HG03521 (cell line): ENCODE data around the gene OR4F15.
"Not testable (repeated sequence)": the region's sequence is repeated elsewhere in the genome, so short reads cannot be mapped to it uniquely, and the experiment has no call there.

Experiments
- ATAC-seq: cut with Tn5 transposase; IDR thresholded peaks from one replicate; pipeline ENCODE4 v1.9.1; 2021; ENCODE audit warnings: mild to moderate bottlenecking, moderate library complexity; ENCODE audit not compliant: unreplicated experiment

OR4F15 gene, protein sequence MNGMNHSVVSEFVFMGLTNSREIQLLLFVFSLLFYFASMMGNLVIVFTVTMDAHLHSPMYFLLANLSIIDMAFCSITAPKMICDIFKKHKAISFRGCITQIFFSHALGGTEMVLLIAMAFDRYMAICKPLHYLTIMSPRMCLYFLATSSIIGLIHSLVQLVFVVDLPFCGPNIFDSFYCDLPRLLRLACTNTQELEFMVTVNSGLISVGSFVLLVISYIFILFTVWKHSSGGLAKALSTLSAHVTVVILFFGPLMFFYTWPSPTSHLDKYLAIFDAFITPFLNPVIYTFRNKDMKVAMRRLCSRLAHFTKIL

DNA sequence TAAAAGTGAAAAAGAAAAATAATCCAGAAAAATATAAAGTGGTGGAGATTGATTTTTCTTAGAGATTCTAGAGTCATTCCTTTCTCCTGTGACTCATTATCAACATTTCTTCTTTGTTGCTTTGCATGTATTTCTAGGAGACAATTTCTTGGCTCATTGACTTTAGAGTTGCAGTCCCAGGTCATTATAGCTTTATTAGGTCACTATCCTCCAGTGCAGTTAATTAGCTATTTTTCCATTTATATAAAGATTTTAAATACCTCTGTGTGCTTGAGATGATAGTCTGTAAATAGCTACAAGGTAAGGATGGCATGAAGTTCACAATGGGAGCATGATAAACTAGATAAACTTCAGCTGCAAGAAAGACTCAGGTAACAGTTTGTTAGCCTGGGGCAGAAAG lies at the start of gene OR4F15:
OR4F15 (plus strand) TSS at position 301 of the 400 bp plus-strand sequence. CDS start 5,985 bp downstream, outside the sequence.
- ATAC-seq: no peak

DNA sequence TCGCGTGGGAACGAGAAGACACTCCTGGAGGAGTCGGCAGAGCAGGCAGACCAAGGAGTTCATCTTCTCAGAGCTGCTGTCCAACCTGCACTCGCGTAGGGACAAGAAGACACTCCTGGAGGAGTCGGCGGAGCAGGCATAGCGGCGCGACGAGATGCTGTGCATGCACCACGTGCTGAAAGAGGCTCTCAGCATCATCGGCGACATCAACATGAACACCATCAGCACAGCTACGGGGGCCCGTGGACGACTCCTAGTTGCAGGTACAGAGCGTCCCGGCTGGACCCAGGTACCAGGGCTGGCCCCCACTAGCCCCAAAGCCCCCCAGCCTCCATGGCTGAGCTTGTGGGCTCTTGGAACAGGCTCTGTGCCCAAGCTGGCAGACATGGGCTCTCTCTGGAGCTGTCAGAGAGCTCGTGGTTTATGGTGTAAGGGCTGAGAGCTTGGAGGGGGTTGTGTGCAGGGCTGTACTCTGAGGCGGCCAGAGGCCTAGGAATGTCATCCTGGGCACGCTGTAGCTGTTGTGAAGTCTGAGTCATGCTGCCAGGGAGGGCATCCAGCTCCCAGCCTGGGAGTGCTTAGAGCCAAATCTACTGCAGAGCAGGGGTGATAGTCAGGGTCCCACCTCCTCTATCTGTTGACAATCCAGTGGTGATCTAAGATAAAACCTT lies 47.2 kb upstream of the OR4F15 start:
- not testable (repeated sequence) for ATAC-seq

DNA sequence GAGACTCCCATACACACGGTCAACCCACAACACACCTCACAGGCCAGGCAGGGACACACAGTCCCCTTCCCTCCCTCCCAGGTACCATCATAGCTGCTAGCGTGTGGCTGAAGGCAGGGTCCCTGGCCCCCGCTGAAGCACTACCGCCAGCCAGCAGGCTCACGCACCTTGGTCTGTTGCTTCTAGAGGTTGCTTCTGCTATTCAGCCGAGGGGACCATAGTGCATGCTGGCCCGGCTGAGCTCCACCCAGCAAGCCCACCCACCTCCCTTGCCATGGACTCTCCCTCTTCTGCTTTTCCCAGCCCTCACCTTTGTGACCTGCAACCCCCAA lies 46.7 kb upstream of the OR4F15 start:
- not testable (repeated sequence) for ATAC-seq

DNA sequence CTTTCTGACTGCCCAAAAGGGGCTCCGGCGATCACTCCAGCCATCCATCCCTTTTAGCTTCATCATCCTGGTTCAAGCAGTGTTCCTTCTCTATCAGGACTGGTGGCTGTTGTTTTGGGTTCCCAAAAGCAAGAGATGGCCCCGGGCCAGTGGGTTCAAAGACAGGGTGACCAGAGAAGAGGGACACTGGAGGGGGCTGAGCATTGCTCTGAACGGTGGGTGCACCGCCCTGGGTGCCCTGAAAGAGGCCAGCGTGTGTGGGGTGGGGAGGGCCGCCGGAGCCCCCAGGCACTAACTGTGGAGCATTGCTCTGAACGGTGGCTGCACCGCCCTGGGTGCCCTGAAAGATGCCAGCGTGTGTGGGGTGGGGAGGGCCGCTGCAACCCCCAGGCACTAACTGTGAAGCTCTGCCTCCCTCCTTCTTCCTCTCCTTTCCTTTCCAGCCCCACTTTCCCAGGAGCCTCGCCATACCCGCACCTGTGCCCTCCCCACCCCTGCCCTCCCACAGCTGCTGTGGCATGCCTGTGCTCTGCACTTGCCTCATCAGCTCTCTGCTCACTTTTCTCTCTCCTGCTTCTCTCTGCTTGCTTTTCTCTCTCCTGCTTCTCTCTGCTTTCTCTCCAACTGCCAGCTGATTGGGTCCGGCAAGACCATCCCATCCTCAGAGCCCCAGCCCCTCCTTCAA lies 46.1 kb upstream of the OR4F15 start:
- no peak for ATAC-seq

DNA sequence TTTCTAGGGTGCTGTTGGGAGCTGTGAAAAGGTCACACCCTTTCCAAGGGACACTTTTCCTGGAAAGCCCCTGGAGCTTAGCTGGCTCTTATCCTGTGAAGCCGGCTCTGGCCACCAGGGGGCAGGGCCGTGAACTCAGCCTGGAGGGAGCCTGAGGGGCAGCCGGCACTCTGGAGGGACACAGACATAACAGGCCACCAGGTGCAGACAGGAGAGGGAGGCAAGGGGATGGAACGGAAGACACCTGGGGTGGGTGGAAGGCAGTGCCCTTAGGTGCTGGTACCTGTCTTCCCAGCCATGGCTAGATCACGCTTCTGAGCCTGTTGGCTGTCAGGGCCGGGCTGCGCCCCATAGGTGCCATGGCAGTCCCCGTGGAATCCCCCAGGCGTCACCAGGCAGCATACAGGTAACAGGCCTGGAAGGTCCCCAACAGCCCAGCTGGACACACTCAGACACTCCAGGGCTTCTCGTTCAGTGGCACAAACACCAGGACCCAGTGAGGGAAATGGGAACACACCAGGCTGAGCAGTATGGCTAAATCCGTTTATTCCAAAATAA lies 44.8 kb upstream of the OR4F15 start:
- not testable (repeated sequence) for ATAC-seq

DNA sequence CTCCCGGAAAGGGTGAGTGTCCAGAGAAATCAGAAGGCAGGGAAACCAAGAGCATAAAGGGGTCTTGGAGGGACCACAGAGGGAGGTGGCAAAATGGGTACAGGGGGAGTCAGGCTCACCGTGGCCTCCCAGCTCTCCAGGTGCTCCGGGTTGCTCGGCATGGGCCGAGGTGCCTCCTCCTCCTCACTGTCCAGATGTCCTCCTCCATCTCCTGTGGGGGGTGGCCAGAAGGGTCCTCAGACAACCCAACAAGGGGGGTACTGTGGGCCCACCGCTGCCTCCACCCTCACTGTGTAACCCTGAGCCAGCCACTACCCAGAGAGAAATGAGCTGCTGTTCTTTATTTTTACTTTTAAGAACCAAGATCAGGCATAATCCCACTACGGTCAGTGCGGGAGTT lies 39.1 kb upstream of the OR4F15 start:
- no peak for ATAC-seq

DNA sequence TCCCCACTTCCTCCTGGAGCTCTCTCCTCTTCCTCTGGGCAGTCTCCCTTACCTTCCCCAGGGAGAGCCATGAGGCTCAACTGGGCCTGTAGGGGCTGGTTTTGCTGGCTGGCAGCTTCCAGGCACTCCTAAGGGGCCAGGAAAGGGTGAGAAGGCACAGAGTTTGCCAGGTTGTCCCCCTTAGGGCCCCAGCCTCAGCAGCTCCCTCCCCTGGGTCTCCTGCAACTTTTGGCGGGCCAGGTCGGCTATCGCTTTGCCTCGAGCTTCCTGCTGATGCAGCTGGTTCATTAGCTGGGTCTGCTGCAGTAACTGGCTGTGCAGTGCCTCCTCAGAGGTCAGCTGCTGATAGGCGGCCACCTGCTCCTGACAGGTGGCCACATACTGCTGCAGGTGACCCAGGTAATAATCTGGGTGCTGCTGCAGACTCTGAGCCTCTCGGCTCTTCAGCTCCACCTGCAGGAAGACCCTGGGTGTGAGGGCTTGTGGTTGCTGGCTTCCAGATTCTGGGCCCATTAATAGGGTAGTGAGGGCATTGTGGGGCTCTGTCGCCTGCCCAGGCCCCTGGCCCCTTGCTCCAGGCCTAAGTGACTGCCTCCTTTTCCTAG lies 38.4 kb upstream of the OR4F15 start:
- ATAC-seq: no peak

DNA sequence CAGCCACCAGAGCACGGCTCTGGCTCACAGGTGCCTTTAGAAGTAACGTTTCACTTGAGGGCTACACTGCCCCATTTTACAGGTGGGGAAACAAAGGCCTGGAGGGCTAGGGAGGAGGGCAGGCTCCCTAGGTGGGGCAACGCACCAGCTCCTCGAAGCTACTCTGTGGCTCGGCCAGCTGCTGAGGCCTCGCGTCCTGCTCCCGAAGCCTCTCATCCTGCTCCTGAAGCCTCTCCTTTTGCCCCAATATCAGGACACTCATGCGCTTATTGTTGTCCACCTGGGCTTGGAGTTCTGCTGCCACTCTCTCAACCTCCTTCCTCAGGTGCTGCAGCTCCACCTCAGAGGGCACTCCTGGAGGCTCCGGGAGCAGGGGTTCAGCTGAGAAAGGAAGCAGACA lies 36.9 kb upstream of the OR4F15 start:
- no peak for ATAC-seq

DNA sequence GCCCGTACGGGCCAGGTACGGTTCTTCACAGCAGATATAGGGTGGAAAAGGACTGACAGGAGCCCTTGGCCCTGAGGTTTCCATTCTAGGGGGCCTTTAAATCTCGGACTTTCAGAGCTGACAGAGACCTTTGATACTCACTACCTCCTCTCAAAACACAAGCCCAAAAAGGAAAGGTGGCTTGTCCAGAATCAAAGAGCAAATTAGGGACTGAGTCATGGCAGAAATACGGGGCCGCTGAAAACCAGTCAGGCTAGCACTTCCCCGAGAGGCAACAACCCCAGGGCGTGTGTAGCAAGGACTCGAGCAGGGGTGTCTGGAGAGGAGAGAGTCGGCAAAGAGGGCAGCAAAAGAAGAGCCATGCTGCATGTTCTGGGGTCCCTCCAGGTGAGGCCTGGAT lies 33.4 kb upstream of the OR4F15 start:
- ATAC-seq: not testable (repeated sequence)

DNA sequence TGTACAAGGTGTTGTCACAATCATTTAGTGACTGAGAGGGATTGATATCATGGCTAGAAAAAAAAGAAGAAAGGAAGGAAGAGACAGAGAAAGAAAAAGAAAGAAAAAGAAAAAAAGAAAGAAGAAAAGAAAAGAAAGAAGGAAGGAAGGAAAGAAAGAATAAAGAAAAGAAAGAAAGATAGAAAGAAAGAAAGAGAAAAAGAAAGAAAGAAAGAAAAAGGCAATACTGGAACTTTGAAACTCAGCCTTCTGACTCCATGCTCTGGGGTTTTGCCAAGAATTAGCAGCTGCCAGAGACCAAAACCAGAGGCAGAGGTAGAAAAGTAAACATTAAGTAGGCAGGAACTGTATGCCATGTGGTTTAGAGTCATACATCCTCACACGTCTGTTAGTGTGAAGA lies 31.8 kb upstream of the OR4F15 start:
- not testable (repeated sequence) for ATAC-seq

DNA sequence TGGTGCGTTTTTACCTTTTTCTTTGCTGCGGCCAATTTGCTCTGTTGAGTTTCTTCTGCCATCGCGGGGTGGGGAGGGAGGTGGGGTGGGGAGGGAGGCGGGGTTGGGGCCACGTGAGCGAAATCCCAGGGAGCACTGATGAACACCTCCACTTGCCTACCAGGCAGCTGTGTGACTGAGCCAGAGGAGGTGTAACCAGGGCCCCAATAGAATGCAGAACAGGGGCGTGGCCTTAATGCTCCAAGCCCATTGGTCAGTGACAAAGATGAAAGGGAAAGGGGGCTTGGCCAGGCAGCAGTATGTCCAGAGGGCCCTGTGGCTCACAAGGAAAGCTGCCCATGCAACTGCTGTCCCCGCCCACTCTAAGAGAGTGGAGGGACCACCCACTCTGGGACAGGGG lies 30.1 kb upstream of the OR4F15 start:
- ATAC-seq: no peak

DNA sequence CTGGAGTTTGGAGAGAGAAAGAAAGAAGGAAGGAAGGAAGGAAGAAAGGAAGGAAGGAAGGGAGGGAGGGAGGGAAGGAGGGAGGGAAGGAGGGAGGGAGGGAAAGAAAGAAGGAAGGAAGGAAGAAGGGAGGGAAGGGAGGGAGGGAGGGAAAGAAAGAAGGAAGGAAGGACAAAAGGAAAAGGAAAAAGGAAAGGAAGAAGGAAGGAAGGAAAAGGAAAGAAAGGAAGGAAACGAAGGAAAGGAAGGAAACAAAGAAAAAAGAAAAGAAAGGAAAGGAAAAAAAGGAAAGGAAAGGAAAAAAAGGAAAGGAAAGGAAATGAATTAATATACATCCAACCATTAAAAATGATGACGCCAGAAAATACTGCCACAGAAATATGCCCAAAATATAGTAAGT lies 27.4 kb upstream of the OR4F15 start:
- no peak for ATAC-seq

DNA sequence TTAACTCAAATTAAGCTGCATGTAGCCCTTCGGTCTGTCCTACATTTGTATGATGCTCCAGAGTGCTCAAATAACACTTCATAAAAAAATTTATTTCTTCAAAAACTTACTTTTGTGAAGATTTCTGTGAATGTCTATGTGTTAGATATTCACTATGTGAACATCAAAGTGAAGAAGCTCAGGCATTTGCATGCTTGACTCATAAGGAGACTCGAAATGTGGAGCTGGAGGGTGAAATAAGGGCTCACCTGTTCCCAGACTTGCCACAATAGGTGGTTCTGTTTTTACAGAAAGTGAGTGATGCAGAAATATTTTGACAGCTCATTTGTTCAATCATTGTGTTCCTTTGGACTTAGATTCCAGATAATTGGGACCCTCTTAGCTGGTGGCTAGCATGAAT lies 25.6 kb upstream of the OR4F15 start:
- ATAC-seq: not testable (repeated sequence)

DNA sequence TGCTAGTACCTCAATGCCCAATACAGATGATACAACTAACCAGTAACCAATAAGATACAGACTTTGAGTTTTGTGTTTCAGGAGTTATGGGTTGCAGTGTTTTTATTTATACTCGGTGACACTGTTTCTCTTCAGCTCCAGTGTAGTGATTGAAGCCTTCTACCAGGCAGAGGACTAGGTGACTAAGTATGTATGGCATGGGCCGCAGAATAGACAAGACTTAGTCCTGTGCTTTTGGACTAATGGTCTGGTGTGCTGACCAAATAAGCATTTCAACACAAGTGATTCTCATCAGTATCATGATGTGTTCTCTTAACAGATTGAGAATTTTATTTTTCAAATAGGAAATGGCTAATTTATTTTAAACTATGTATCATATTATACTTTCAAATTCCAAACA lies 24.0 kb upstream of the OR4F15 start:
- ATAC-seq: not testable (repeated sequence)

DNA sequence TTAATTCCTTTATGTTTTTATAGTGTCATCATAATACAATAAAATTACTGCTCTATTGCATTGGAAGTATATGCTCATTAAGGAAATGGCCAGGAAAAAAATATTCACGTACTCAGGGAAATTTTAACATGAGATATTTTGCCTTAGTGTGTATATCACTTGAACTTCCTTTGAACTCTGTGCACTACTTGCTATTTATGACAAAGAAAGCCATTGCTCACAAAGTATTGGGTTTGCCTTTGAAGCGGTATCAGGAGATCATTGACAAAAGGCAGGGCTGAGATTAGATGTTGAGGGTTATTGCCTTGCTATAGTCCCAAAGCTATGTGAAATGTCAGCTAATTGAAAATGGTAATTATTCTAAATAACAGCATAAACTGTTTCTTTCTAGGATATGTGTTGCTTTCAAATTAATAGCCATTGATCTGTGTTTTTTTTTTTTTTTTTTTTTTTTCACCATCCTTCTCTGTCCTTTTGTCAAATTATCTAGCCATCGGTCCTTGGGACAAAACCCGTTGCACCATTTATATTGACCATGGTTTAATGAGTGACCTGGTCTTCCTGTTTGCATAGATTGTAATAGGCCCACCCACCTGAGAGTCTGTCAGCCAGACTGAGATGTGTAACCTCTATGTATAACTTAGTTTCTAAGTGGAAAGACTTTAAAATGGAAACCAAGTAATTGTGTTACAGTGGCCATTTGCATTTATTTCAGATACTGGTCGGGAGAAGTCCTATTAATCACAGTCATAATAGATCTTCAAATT lies 23.3 kb upstream of the OR4F15 start:
- ATAC-seq: not testable (repeated sequence)

DNA sequence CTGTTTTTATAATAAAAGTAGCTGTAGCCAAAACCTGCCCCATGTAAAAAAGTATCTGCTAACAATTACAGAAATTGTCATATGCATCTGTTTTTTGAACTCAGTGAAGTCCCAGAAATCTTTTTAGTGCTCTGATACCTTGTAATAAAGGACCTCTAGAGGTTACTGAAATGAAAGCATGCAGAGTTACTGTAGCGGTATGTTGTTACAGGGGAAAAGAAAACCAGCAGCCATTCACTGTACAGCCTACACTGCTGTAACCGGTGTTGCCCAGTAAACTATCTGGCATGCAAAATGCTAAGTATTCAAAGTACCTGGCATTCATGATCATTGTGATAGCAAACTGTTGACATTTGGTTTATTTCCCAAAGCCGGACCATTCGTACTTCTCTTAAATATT lies 21.3 kb upstream of the OR4F15 start:
- ATAC-seq: not testable (repeated sequence)

DNA sequence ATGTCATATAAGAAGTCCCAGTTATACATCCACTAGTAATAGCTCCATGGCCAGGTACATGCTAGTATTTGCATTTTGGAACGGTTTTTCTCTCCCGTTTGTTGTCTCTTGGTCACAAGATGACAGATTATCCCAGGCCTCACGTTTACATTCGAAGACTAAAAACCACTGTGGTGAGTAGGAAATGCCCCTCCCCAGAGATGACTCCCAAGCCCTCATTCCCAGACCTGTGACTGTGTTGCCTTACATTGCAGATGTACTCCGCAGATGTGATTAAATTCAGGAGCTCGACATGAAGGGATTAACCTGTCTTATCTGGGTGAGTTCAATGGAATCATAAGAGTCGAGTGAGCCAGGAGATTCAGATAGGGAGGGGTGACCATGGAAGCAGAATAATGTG lies 18.0 kb upstream of the OR4F15 start:
- not testable (repeated sequence) for ATAC-seq

DNA sequence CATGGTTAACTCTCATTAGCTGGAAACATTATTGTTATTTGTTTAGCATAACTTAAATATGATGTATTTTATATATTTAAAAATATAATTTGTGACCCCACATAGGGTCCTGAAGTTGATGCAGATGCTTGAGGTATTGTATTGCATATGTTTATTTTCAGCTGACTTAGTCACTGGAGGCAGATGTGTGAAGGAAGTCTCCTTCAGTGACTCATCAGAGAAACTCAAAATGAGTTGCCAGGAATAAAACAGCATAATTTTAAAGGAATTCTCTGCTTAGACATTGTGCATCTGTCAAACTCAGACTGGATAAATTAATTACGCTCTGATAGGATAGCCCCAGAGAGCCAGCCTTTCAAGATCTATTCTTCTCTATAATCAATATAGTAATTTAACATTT lies 16.5 kb upstream of the OR4F15 start:
- no peak for ATAC-seq

DNA sequence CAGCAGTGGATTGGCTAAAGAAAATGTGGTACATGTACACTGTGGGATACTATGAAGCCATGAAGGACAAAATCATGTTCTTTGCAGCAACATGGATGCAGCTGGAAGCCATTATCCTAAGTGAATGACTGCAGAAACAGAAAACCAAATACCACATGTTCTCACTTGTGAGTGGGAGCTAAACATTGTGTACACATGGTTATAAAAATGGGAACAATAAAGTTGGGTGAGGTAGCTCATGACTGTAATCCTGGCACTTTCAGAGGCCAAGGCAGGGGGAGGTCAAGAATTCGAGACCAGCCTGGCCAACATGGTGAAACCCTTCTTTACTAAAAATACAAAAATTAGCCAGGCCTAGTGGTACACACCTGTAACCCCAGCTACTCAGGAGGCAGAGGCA lies 12.3 kb upstream of the OR4F15 start:
- no peak for ATAC-seq

DNA sequence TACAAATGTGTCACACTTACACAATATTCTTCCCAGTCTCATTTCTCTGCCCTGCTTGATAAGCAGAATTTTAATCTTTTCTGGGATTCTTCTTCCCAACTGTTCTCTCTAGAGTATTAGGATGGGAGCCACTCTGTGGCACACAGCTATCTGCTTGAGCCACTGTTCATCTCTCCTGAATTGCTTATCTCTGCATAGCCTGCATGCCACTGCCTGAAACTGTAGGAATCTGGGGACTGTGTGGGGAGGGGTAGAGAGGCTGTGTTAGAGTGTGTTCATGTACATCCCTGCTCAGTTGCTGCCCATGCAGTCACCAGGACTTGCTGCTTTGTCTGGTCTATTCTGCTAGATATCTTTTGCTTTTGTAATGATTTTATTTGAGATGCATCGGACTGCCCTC lies 11.0 kb upstream of the OR4F15 start:
- ATAC-seq: no peak

DNA sequence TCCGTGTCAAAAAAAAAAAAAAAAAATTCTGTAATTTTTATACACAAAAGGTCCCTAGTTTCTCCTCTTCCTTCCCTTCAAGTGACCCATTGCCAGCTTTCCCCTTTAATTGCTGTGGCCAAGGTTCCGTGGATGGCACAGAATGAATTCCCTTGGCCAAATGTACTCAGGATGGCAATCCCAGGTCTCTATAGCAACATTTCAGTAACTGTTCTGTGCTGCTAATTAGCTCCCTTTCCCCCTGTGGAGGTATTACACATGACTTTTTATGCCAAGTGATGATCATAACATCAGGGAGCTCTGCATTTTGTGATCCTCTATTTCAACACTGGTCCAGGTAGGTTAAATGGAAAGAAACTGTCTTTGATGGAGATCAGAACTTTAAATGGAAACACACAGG lies 8.8 kb upstream of the OR4F15 start, which contains the start of gene OR4F6:
OR4F6 (plus strand) TSS at position 301 of the 400 bp plus-strand sequence. CDS start 2,211 bp downstream, outside the sequence.
- no peak for ATAC-seq
